Fibroblast of lung (primary cell): ENCODE results near the gene NEURL1B. TPM values are rescaled to one million over a fixed set of nuclear protein-coding genes. Genes with fewer than 3 reads are reported as not detected.
A peak's percentile ranks its signal among the peaks of the same experiment; 100 is the strongest.

Source experiments
- DNase-seq, 2 donors: peaks; one replicate each; pipeline versions ENCODE4 v3.0.0 to v3.0.0-alpha.2; 2010; ENCODE audit warnings: low read depth in 2 of 2
- H2AFZ ChIP-seq: 2 replicates; pipeline ENCODE4 v1.5.1; 2012; ENCODE audit warnings: low read length, control low read depth, inconsistent platforms
- H3K27ac ChIP-seq: 2 replicates; pipeline ENCODE4 v1.5.1; 2011; ENCODE audit warnings: low read length, control low read depth; ENCODE audit not compliant: insufficient read depth
- H3K27me3 ChIP-seq: 2 replicates; pipeline ENCODE4 v1.5.1; 2011; ENCODE audit warnings: mild to moderate bottlenecking, low read length; ENCODE audit not compliant: control insufficient read depth, insufficient read depth
- H3K36me3 ChIP-seq: 2 replicates; pipeline ENCODE4 v1.5.1; 2011; ENCODE audit warnings: low read length; ENCODE audit not compliant: control insufficient read depth, insufficient read depth
- H3K4me1 ChIP-seq: 2 replicates; pipeline ENCODE4 v1.5.1; 2011; ENCODE audit warnings: low read length; ENCODE audit not compliant: control insufficient read depth, insufficient read depth; ENCODE audit errors: extremely low read depth
- H3K4me2 ChIP-seq: 2 replicates; pipeline ENCODE4 v1.5.1; 2011; ENCODE audit warnings: low read length, control low read depth; ENCODE audit not compliant: insufficient read depth; ENCODE audit errors: extremely low read depth
- H3K4me3 ChIP-seq, 4 experiments: fragments of 200-600 bp in 1 of 4; sonication (generic) in 1 of 4; replicated peaks in 1 of 4; 2 replicates each; pipeline ENCODE4 v1.5.1; 2011 to 2016; ENCODE audit warnings: low read length in 4 of 4, low read depth in 3 of 4, mild to moderate bottlenecking in 3 of 4, control low read depth in 2 of 4, inconsistent platforms in 1 of 4, mixed read lengths in 1 of 4; ENCODE audit not compliant: insufficient read depth in 1 of 4; ENCODE audit errors: control extremely low read depth in 1 of 4
- H3K79me2 ChIP-seq: 2 replicates; pipeline ENCODE4 v1.5.1; 2012; ENCODE audit warnings: mild to moderate bottlenecking, low read length, inconsistent platforms; ENCODE audit not compliant: control insufficient read depth, insufficient read depth
- H3K9ac ChIP-seq: 2 replicates; pipeline ENCODE4 v1.5.1; 2011; ENCODE audit warnings: mild to moderate bottlenecking, low read length, control low read depth; ENCODE audit not compliant: insufficient read depth
- H3K9me3 ChIP-seq: 2 replicates; pipeline ENCODE4 v1.5.1; 2012; ENCODE audit warnings: low read depth, low read length; ENCODE audit not compliant: control insufficient read depth, insufficient read depth
- H4K20me1 ChIP-seq: 2 replicates; pipeline ENCODE4 v1.5.1; 2011; ENCODE audit warnings: low read length; ENCODE audit not compliant: control insufficient read depth, insufficient read depth; ENCODE audit errors: extremely low read depth
- CTCF ChIP-seq, 2 donors: IDR thresholded peaks in 1 of 2; conservative IDR thresholded peaks in 1 of 2; 1 replicate in 1 of 2; 2 replicates in 1 of 2; pipeline ENCODE4 v1.5.1; 2011 to 2012; ENCODE audit warnings: low read length in 2 of 2, control low read depth in 1 of 2, inconsistent platforms in 1 of 2, low read depth in 1 of 2, mild to moderate bottlenecking in 1 of 2
- EZH2 ChIP-seq: IDR thresholded peaks from 2 replicates; pipeline ENCODE4 v1.5.1; 2012; ENCODE audit warnings: low read length, control low read depth, mild to moderate bottlenecking; ENCODE audit errors: missing control alignments
- polyA plus RNA-seq, 2 donors: library from polyadenylated mRNA; depleted of rRNA in 1 of 2; stranded (reverse) in 1 of 2; unstranded in 1 of 2; fragments of >200 nt; gene quantifications; 2 replicates each; pipeline ENCODE4 v1.2.1, GENCODE V29; 2011 to 2012; ENCODE audit warnings: missing spikeins in 1 of 2
- total RNA-seq: library from RNA; depleted of rRNA; stranded (reverse); fragments of >200 nt; gene quantifications from 2 replicates; pipeline ENCODE4 v1.2.1, GENCODE V29; 2014

The NEURL1B gene
- total and polyA plus RNA-seq, 2 donors (not counting 1 experiment from before 2014, with no cell fraction given), result 5.0 to 6.1 TPM

- Histone ChIP-seq H3K27ac (peak overlapping the region; percentile 43), H2AFZ (peak overlapping the region; percentile 21), H3K4me1 (peaks cover 2% of the 10 kb centered on the region), H3K9me3 (no peaks in the 10 kb centered on the region), H3K4me3 (no peak overlapping the region), H3K9ac (no peak overlapping the region), H3K79me2 (no peaks in the 10 kb centered on the region), H3K36me3 (no peaks in the 10 kb centered on the region), H4K20me1 (no peaks in the 10 kb centered on the region), H3K4me2 (no peak overlapping the region), H3K27me3 (no peaks in the 10 kb centered on the region)
- DNase-seq, result peak; percentile 47 to 61
- TF ChIP-seq CTCF (conservative IDR thresholded peaks at IDR 0.05 in 1 of 2, IDR thresholded peaks at IDR 0.05 in 1 of 2; ENCODE audit: low read depth in 1 of 2, low read length in 2 of 2) (peak; percentile 83 to 95), EZH2 (no peak)
Measured at GRCh38 chr5:172714491-172715420, 73.7 kb downstream of the NEURL1B start.

GRCh38 chr5:172715421-172715780 is 74.3 kb downstream of the NEURL1B start:
- H3K79me2 ChIP-seq, result no peaks in the 10 kb centered on the region
- H3K4me3 ChIP-seq, result no peak overlapping the region
- DNase-seq, result no peak
- peak overlapping the region; percentile 43 for H3K27ac ChIP-seq
- TF ChIP-seq EZH2 (no peak), CTCF (conservative IDR thresholded peaks at IDR 0.05 in 1 of 2, IDR thresholded peaks at IDR 0.05 in 1 of 2; ENCODE audit: low read depth in 1 of 2, low read length in 2 of 2) (no peak)
- no peak overlapping the region for H3K9ac ChIP-seq
- no peaks in the 10 kb centered on the region for H3K36me3 ChIP-seq
- H3K27me3 ChIP-seq, result no peaks in the 10 kb centered on the region
- no peaks in the 10 kb centered on the region for H4K20me1 ChIP-seq
- H2AFZ ChIP-seq, result no peak overlapping the region
- H3K9me3 ChIP-seq, result no peaks in the 10 kb centered on the region
- H3K4me1 ChIP-seq, result peaks cover 2% of the 10 kb centered on the region
- H3K4me2 ChIP-seq, result no peak overlapping the region

- H3K9ac ChIP-seq, result no peak overlapping the region
Measured at GRCh38 chr5:172715931-172716682, 75.0 kb downstream of the NEURL1B start.

More at GRCh38 chr5:172715931-172716682, 75.0 kb downstream of the NEURL1B start:
- Histone ChIP-seq H3K79me2 (no peaks in the 10 kb centered on the region), H3K27me3 (no peaks in the 10 kb centered on the region), H2AFZ (no peak overlapping the region), H3K4me1 (peaks cover 2% of the 10 kb centered on the region), H3K4me3 (no peak overlapping the region), H3K9me3 (no peaks in the 10 kb centered on the region), H3K4me2 (no peak overlapping the region), H3K27ac (peak overlapping the region; percentile 43), H3K36me3 (no peaks in the 10 kb centered on the region), H4K20me1 (no peaks in the 10 kb centered on the region)
- DNase-seq, result no peak
- TF ChIP-seq EZH2, result no peak
- no peak for TF ChIP-seq CTCF (conservative IDR thresholded peaks at IDR 0.05 in 1 of 2, IDR thresholded peaks at IDR 0.05 in 1 of 2; ENCODE audit: low read depth in 1 of 2, low read length in 2 of 2)
